Bronchial epithelial cell (primary cell): ENCODE data around the gene ABTB2. TPM values are rescaled to one million over a fixed set of nuclear protein-coding genes. Genes with fewer than 3 reads are reported as not detected.

ENCODE experiments used
- DNase-seq: peaks from one replicate; pipeline ENCODE4 v3.0.0-alpha.2; 2010; ENCODE audit warnings: low read depth
- FAIRE-seq: peaks from 2 replicates; lab custom pipeline; 2011; peaks lifted over from hg19 to GRCh38; lab: Jason Lieb, UNC
- H3K27me3 ChIP-seq: 2 replicates; pipeline ENCODE4 v1.5.1; 2011; ENCODE audit warnings: low read length; ENCODE audit not compliant: control insufficient read depth, insufficient read depth
- H3K36me3 ChIP-seq: 2 replicates; pipeline ENCODE4 v1.5.1; 2011; ENCODE audit warnings: low read length; ENCODE audit not compliant: control insufficient read depth, insufficient read depth
- H3K4me3 ChIP-seq: 2 replicates; pipeline ENCODE4 v1.5.1; 2011; ENCODE audit warnings: mild to moderate bottlenecking, low read depth, low read length, control low read depth
- total RNA-seq: library from RNA; depleted of rRNA; stranded (reverse); fragments of >200 nt; gene quantifications from 2 replicates; pipeline ENCODE4 v1.2.1, GENCODE V29; 2014
- TF ChIP-seq, protein P1 (sequence below): IDR thresholded peaks from 2 replicates; pipeline ENCODE4 v1.5.1; 2011; ENCODE audit warnings: mild to moderate bottlenecking, moderate library complexity, low read length, control low read depth, inconsistent platforms; ENCODE audit not compliant: insufficient read depth, severe bottlenecking

The ABTB2 gene
- total RNA-seq, 1 donor from 2014 or later, result 0.53 TPM

DNA sequence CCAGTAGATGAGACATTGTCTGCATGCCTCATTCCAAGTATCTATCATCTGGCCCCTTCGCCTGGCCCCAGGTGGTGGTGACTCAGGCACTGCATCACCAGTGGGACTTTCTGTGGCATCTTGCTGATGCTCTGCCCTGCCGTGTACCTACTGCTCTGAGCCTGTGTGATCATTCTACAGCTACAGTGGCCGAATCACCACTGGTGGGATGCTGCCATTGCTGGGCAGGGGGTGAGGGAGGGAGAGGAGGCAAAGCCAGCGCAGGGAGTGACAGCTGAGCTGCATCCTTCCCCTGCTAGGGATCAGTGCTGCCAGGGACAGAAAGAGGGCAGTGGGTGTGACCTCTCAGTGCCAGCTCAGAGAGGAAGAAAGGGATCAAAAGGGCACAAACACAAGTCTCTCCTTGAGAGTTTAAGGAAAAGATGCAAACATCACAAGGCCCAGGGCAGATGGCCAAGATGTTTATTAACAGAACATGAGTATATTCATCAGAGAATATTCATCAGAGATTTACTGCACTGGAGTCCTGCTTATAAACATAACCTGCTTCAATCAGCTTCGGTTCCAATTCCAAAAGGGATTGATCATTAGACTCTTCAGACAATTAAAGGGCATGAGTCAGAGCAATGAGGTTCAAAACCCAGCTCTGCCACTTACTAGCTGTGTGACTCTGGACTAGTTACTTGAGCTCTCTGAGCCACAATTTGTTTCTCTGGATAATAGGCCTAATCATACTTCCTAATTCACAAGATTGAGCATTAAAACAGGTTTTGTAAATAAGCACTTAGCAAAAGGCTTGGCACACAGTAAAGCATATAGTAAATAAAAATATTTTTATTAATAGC is 142.6 kb downstream of the ABTB2 start:
- H3K36me3 ChIP-seq, result no peaks in the 10 kb centered on the region
- DNase-seq (peak; percentile 95), FAIRE-seq (no peak)
- H3K4me3 ChIP-seq, result no peak overlapping the region
- H3K27me3 ChIP-seq, result no peaks in the 10 kb centered on the region
- TF ChIP-seq, protein P1, sequence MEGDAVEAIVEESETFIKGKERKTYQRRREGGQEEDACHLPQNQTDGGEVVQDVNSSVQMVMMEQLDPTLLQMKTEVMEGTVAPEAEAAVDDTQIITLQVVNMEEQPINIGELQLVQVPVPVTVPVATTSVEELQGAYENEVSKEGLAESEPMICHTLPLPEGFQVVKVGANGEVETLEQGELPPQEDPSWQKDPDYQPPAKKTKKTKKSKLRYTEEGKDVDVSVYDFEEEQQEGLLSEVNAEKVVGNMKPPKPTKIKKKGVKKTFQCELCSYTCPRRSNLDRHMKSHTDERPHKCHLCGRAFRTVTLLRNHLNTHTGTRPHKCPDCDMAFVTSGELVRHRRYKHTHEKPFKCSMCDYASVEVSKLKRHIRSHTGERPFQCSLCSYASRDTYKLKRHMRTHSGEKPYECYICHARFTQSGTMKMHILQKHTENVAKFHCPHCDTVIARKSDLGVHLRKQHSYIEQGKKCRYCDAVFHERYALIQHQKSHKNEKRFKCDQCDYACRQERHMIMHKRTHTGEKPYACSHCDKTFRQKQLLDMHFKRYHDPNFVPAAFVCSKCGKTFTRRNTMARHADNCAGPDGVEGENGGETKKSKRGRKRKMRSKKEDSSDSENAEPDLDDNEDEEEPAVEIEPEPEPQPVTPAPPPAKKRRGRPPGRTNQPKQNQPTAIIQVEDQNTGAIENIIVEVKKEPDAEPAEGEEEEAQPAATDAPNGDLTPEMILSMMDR, result no peak

DNA sequence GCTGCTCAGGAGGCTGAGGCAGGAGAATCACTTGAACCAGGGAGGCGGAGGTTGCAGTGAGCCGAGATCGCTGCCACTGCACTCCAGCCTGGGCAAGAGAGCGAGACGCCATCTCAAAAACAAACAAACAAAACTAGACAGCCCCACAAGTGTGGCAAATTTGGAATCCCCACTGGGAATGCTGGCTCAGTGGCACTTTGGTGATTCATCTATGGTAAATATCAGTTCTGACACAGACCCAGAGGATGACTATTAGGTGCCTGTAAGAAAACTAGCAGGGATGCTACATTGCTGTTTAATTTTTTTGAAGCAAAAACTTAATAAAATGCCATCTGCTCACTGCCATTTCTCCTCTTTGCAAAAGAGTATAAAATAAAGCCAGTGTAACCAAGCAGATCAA is 144.4 kb downstream of the ABTB2 start:
- H3K4me3 ChIP-seq, result no peak overlapping the region
- no peaks in the 10 kb centered on the region for H3K36me3 ChIP-seq
- H3K27me3 ChIP-seq, result no peaks in the 10 kb centered on the region
- DNase-seq (peak; percentile 85), FAIRE-seq (no peak)
- TF ChIP-seq, protein P1, result no peak

DNA sequence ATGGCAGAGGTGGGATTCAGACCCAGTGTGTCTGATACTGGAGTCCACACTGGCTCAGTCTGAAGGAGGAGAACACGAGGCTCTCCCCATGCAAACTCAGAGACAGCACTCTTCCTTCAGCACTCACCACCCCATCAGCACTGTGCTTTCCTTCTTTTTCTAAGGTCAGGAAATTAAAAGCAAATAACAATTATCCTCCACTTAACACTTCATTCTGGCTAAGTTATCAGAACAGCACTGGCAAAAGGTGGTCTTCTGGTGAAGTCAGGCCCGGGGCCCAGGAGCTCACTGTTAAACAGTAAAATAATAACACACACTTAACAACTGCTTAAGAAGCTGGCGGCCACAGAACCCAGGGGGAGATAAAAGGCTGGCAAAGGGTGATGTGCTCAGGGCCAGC is 145.2 kb downstream of the ABTB2 start:
- no peak overlapping the region for H3K4me3 ChIP-seq
- TF ChIP-seq, protein P1, result no peak
- no peaks in the 10 kb centered on the region for H3K36me3 ChIP-seq
- DNase-seq, result no peak
- no peak for FAIRE-seq
- H3K27me3 ChIP-seq, result no peaks in the 10 kb centered on the region

DNA sequence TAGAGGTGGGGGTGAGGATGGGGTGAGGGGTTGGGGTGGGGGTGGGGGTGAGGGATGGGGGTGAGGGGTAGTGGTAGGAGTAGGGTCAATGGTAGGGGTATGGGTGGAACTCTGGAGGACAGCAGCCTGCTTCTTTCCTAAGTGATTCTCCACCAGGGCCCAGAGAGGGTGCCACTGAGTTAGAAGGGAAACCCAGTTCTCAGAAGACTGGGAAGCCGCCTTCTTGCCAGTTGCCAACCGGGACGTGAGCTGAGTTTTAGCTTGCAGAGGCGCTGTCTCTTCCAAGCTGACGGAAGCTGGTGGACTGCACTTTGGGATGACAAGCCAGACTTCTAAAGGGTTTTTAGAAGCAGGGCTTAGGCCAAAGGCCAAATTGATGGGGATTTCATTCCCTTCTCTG is 148.0 kb downstream of the ABTB2 start:
- Histone ChIP-seq H3K27me3 (no peaks in the 10 kb centered on the region), H3K36me3 (no peaks in the 10 kb centered on the region), H3K4me3 (no peak overlapping the region)
- DNase-seq (no peak), FAIRE-seq (no peak)
- TF ChIP-seq, protein P1, result no peak

DNA sequence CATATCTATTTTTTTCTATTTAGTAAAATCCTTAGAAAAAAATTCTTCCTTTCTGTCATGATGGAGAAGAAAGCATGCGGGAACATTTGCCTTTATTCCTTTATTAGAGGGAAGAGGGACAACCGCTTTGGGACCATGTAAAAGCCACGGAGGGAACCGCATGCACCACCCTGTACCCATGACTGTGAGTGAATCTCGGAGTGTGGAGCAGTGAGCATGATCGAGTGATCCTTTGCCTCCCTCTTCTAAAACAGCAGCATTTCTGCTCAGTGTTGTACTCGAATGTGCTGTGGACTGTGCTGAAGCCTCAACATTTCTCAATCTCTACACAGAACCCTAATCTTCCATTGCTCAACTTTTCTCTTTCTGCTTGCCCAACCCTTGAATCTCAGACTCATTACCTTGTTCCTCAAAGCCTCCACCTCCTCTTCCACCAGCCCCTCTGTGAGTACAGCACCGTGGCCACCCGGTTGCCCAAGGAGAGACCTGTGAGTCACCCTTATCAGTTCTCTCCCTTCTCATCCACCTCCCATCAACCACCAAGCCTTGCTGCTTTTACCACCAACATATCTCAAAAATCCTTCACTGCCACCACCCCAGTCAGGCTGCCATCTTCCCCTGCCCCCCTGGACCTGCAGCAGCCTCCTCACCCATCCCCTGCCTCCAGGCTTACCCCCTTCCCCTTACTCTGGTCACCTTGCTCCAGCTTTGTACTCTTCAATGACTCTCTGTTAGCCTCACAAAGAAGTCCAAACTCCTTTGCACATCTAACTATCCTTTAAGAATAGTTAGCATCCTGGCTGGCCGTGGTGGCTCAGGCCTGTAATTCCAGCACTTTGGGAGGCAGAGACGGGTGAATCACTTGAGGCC is 149.3 kb downstream of the ABTB2 start:
- FAIRE-seq, result no peak
- no peak overlapping the region for H3K4me3 ChIP-seq
- H3K36me3 ChIP-seq, result no peaks in the 10 kb centered on the region
- TF ChIP-seq, protein P1, result no peak
- DNase-seq, result peak; percentile 82
- no peaks in the 10 kb centered on the region for H3K27me3 ChIP-seq
